ENCODE results near the gene RPL3. TPM values are rescaled to one million over a fixed set of nuclear protein-coding genes. Genes with fewer than 3 reads are reported as not detected.

The RPL3 gene
- total and polyA plus RNA-seq, 2 donors (not counting 1 experiment from before 2014, with no cell fraction given) = 2,627 to 2,862 TPM

DNA sequence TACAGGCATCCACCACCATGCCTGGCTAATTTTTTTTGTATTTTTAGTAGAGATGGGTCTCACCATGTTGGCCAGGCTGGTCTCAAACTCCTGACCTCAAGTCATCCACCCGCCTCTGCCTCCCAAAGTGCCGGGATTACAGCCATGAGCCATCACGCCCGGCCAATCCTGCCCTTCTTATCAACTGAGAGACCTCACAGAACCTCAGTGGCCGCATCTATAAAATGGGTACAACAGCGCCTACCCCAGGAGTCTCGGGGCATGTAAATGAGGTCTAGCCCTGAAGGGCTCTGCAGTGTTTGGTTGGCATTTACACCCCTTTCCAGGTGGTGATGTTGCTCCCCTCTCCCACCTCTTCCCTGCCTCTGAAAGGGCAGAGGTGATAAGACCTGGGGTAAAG, 42.1 kb upstream of the RPL3 start:
- H4K20me1 ChIP-seq (ENCODE audit: control insufficient read depth, extremely low read depth, insufficient read depth, low read length) = no peaks in the 10 kb centered on the region
- H3K27me3 ChIP-seq (ENCODE audit: control insufficient read depth, insufficient read depth, low read length) = no peaks in the 10 kb centered on the region
- H3K27ac ChIP-seq (ENCODE audit: insufficient read depth, low read length) = no peak overlapping the region
- no peak overlapping the region for H3K4me2 ChIP-seq (ENCODE audit: extremely low read depth, insufficient read depth, low read length)
- no peak for DNase-seq (ENCODE audit: low read depth in 2 of 2)
- no peak overlapping the region for H3K9ac ChIP-seq (ENCODE audit: insufficient read depth, low read length)
- H2AFZ ChIP-seq (ENCODE audit: low read length) = no peak overlapping the region
- no peak overlapping the region for H3K4me3 ChIP-seq (replicated peaks in 1 of 4; ENCODE audit: control extremely low read depth in 1 of 4, insufficient read depth in 1 of 4, low read depth in 3 of 4, low read length in 4 of 4)
- TF ChIP-seq EZH2 (IDR thresholded peaks at IDR 0.05; ENCODE audit: low read length, missing control alignments) = no peak
- TF ChIP-seq, protein P1, sequence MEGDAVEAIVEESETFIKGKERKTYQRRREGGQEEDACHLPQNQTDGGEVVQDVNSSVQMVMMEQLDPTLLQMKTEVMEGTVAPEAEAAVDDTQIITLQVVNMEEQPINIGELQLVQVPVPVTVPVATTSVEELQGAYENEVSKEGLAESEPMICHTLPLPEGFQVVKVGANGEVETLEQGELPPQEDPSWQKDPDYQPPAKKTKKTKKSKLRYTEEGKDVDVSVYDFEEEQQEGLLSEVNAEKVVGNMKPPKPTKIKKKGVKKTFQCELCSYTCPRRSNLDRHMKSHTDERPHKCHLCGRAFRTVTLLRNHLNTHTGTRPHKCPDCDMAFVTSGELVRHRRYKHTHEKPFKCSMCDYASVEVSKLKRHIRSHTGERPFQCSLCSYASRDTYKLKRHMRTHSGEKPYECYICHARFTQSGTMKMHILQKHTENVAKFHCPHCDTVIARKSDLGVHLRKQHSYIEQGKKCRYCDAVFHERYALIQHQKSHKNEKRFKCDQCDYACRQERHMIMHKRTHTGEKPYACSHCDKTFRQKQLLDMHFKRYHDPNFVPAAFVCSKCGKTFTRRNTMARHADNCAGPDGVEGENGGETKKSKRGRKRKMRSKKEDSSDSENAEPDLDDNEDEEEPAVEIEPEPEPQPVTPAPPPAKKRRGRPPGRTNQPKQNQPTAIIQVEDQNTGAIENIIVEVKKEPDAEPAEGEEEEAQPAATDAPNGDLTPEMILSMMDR (conservative IDR thresholded peaks at IDR 0.05 in 1 of 2, IDR thresholded peaks at IDR 0.05 in 1 of 2; ENCODE audit: low read depth in 1 of 2, low read length in 2 of 2) = no peak
- H3K4me1 ChIP-seq (ENCODE audit: control insufficient read depth, extremely low read depth, insufficient read depth, low read length) = no peaks in the 10 kb centered on the region
- H3K79me2 ChIP-seq (ENCODE audit: control insufficient read depth, insufficient read depth, low read length) = no peaks in the 10 kb centered on the region
- no peaks in the 10 kb centered on the region for H3K36me3 ChIP-seq (ENCODE audit: control insufficient read depth, insufficient read depth, low read length)
- no peaks in the 10 kb centered on the region for H3K9me3 ChIP-seq (ENCODE audit: control insufficient read depth, insufficient read depth, low read depth, low read length)

- H3K4me2 ChIP-seq (ENCODE audit: extremely low read depth, insufficient read depth, low read length) = no peak overlapping the region
- no peak overlapping the region for H3K27ac ChIP-seq (ENCODE audit: insufficient read depth, low read length)
- H3K4me1 ChIP-seq (ENCODE audit: control insufficient read depth, extremely low read depth, insufficient read depth, low read length) = no peaks in the 10 kb centered on the region
- no peaks in the 10 kb centered on the region for H3K27me3 ChIP-seq (ENCODE audit: control insufficient read depth, insufficient read depth, low read length)
- TF ChIP-seq, protein P1 (conservative IDR thresholded peaks at IDR 0.05 in 1 of 2, IDR thresholded peaks at IDR 0.05 in 1 of 2; ENCODE audit: low read depth in 1 of 2, low read length in 2 of 2) = no peak
- no peak for TF ChIP-seq EZH2 (IDR thresholded peaks at IDR 0.05; ENCODE audit: low read length, missing control alignments)
- no peaks in the 10 kb centered on the region for H4K20me1 ChIP-seq (ENCODE audit: control insufficient read depth, extremely low read depth, insufficient read depth, low read length)
- no peak for DNase-seq (ENCODE audit: low read depth in 2 of 2)
- H3K4me3 ChIP-seq (replicated peaks in 1 of 4; ENCODE audit: control extremely low read depth in 1 of 4, insufficient read depth in 1 of 4, low read depth in 3 of 4, low read length in 4 of 4) = no peak overlapping the region
- H2AFZ ChIP-seq (ENCODE audit: low read length) = no peak overlapping the region
- no peak overlapping the region for H3K9ac ChIP-seq (ENCODE audit: insufficient read depth, low read length)
- no peaks in the 10 kb centered on the region for H3K79me2 ChIP-seq (ENCODE audit: control insufficient read depth, insufficient read depth, low read length)
- H3K9me3 ChIP-seq (ENCODE audit: control insufficient read depth, insufficient read depth, low read depth, low read length) = no peaks in the 10 kb centered on the region
- H3K36me3 ChIP-seq (ENCODE audit: control insufficient read depth, insufficient read depth, low read length) = no peaks in the 10 kb centered on the region
Observed at GRCh38 chr22:39360674-39361413, 41.4 kb upstream of the RPL3 start.

DNA sequence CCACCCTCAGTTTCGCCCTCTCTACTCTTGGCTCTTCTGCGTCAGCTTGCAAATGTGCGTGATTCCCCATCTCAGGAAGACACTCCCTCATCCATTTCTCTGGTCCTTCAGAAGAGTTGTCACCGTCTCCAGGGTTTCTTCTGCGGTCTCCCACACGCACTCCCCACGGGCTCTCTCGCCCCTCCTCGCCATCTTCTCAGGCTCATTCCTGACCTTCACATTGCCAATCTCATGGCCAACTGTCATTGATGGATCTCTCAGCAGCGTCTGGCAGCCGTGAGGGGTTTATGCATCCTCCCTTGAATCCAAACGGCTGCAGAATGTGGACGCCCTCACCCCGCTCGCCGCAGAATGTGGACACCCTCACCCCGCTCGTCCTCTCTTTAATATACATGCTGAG, 40.8 kb upstream of the RPL3 start:
- no peak overlapping the region for H3K27ac ChIP-seq (ENCODE audit: insufficient read depth, low read length)
- no peaks in the 10 kb centered on the region for H4K20me1 ChIP-seq (ENCODE audit: control insufficient read depth, extremely low read depth, insufficient read depth, low read length)
- no peak overlapping the region for H3K9ac ChIP-seq (ENCODE audit: insufficient read depth, low read length)
- no peaks in the 10 kb centered on the region for H3K36me3 ChIP-seq (ENCODE audit: control insufficient read depth, insufficient read depth, low read length)
- no peak for DNase-seq (ENCODE audit: low read depth in 2 of 2)
- H3K4me2 ChIP-seq (ENCODE audit: extremely low read depth, insufficient read depth, low read length) = no peak overlapping the region
- TF ChIP-seq, protein P1 (conservative IDR thresholded peaks at IDR 0.05 in 1 of 2, IDR thresholded peaks at IDR 0.05 in 1 of 2; ENCODE audit: low read depth in 1 of 2, low read length in 2 of 2) = no peak
- no peak for TF ChIP-seq EZH2 (IDR thresholded peaks at IDR 0.05; ENCODE audit: low read length, missing control alignments)
- no peaks in the 10 kb centered on the region for H3K9me3 ChIP-seq (ENCODE audit: control insufficient read depth, insufficient read depth, low read depth, low read length)
- no peaks in the 10 kb centered on the region for H3K79me2 ChIP-seq (ENCODE audit: control insufficient read depth, insufficient read depth, low read length)
- H3K4me1 ChIP-seq (ENCODE audit: control insufficient read depth, extremely low read depth, insufficient read depth, low read length) = no peaks in the 10 kb centered on the region
- H3K4me3 ChIP-seq (replicated peaks in 1 of 4; ENCODE audit: control extremely low read depth in 1 of 4, insufficient read depth in 1 of 4, low read depth in 3 of 4, low read length in 4 of 4) = no peak overlapping the region
- no peaks in the 10 kb centered on the region for H3K27me3 ChIP-seq (ENCODE audit: control insufficient read depth, insufficient read depth, low read length)
- no peak overlapping the region for H2AFZ ChIP-seq (ENCODE audit: low read length)

All from fibroblast of lung (primary cell).